ENCODE results near the gene TRPM2.

GRCh38 chr21:44370027-44370735 is 16.8 kb downstream of the TRPM2 start:
- TF ChIP-seq CTCF (IDR thresholded peaks at IDR 0.05) (no peak), POLR2A (IDR thresholded peaks at IDR 0.05) (peak; percentile 16 to 77)
